H1 (cell line): ENCODE data around the gene ILF3. TPM values are rescaled to one million over a fixed set of nuclear protein-coding genes. Genes with fewer than 3 reads are reported as not detected.

Experiments
- CTCF ChIA-PET: fragments of 300-600 bp; sonication (Branson Sonifier 250); formaldehyde crosslinking; loops from one replicate; lab custom pipeline; 2021; ENCODE audit not compliant: partially characterized antibody; lab: Charles Lee
- POLR2A ChIA-PET: fragments of 300-600 bp; sonication (Branson Sonifier 250); formaldehyde crosslinking; loops from one replicate; lab custom pipeline; 2021; ENCODE audit warnings: inconsistent platforms; ENCODE audit not compliant: partially characterized antibody; lab: Charles Lee
- DNase-seq, 2 experiments: peaks; one replicate each; pipeline versions ENCODE4 v3.0.0 to v3.0.0-alpha.2; 2010 to 2022; ENCODE audit warnings: low spot score in 2 of 2, low read depth in 1 of 2, mixed read lengths in 1 of 2
- FAIRE-seq: peaks from 2 replicates; lab custom pipeline; 2011; peaks lifted over from hg19 to GRCh38; lab: Jason Lieb, UNC
- H2AFZ ChIP-seq: 2 replicates; pipeline ENCODE4 v1.8.1; 2012; ENCODE audit warnings: low read length, inconsistent platforms
- H2AK5ac ChIP-seq: 2 replicates; pipeline ENCODE4 v1.6.1; 2013; ENCODE audit warnings: low read depth, low read length
- H2BK120ac ChIP-seq: replicated peaks from 2 replicates; pipeline ENCODE3; 2013; ENCODE audit warnings: low read depth, low read length, inconsistent platforms
- H2BK12ac ChIP-seq: 2 replicates; pipeline ENCODE4 v1.6.1; 2013; ENCODE audit warnings: low read depth, low read length
- H2BK15ac ChIP-seq: 2 replicates; pipeline ENCODE4 v1.6.1; 2013; ENCODE audit warnings: low read length
- H2BK20ac ChIP-seq: 2 replicates; pipeline ENCODE4 v1.6.1; 2013; ENCODE audit warnings: low read length
- H2BK5ac ChIP-seq: 2 replicates; pipeline ENCODE4 v1.6.1; 2013; ENCODE audit warnings: low read depth, low read length
- H3K14ac ChIP-seq: 2 replicates; pipeline ENCODE4 v1.6.1; 2013; ENCODE audit warnings: inconsistent platforms; ENCODE audit not compliant: insufficient read length
- H3K18ac ChIP-seq: 2 replicates; pipeline ENCODE4 v1.6.1; 2013; ENCODE audit warnings: low read length; ENCODE audit errors: extremely low read depth
- H3K23ac ChIP-seq: 2 replicates; pipeline ENCODE4 v1.6.1; 2013; ENCODE audit warnings: inconsistent platforms; ENCODE audit not compliant: insufficient read length
- H3K23me2 ChIP-seq: 2 replicates; pipeline ENCODE4 v1.6.1; 2013; ENCODE audit warnings: low read depth, low read length
- H3K27ac ChIP-seq: 2 replicates; pipeline ENCODE4 v1.6.1; 2011; ENCODE audit warnings: low read depth, low read length, inconsistent platforms
- H3K27me3 ChIP-seq, 4 experiments: replicated peaks in 1 of 4; 1 replicate in 1 of 4; 2 replicates in 3 of 4; pipeline versions ENCODE4 v1.6.1 to v1.8.1; 2011 to 2013; ENCODE audit warnings: low read length in 3 of 4, mild to moderate bottlenecking in 3 of 4, inconsistent platforms in 2 of 4, mixed read lengths in 2 of 4, moderate library complexity in 1 of 4; ENCODE audit not compliant: control insufficient read depth in 3 of 4, insufficient read depth in 3 of 4; ENCODE audit errors: extremely low read depth in 1 of 4
- H3K36me3 ChIP-seq, 4 experiments: 2 replicates each; pipeline versions ENCODE4 v1.6.1 to v1.8.1; 2011 to 2013; ENCODE audit warnings: mild to moderate bottlenecking in 4 of 4, low read length in 3 of 4, moderate library complexity in 2 of 4, control low read depth in 1 of 4, inconsistent platforms in 1 of 4; ENCODE audit not compliant: insufficient read depth in 4 of 4, control insufficient read depth in 2 of 4
- H3K4ac ChIP-seq: replicated peaks from 2 replicates; pipeline ENCODE3; 2013; ENCODE audit warnings: low read length, low read depth, mixed read lengths, inconsistent platforms; ENCODE audit not compliant: insufficient read length
- H3K4me1 ChIP-seq, 4 experiments: replicated peaks in 1 of 4; 1 replicate in 1 of 4; 2 replicates in 3 of 4; pipeline versions ENCODE4 v1.6.1 to v1.8.1; 2011 to 2013; ENCODE audit warnings: low read length in 3 of 4, inconsistent platforms in 2 of 4, mixed read lengths in 1 of 4; ENCODE audit not compliant: insufficient read depth in 4 of 4, control insufficient read depth in 3 of 4
- H3K4me2 ChIP-seq, 2 experiments: 2 replicates each; pipeline versions ENCODE4 v1.6.1 to v1.8.1; 2011 to 2013; ENCODE audit warnings: low read depth in 2 of 2, low read length in 2 of 2, control low read depth in 1 of 2, inconsistent platforms in 1 of 2, mild to moderate bottlenecking in 1 of 2; ENCODE audit not compliant: insufficient read depth in 1 of 2
- H3K4me3 ChIP-seq, 4 experiments: fragments of 200-600, 300-600 bp in 1 of 4; sonication (generic), shearing (Covaris generic), sonication (Bioruptor Twin) in 1 of 4; 2 replicates each; pipeline versions ENCODE4 v1.5.1 to v1.8.1; 2011 to 2016; ENCODE audit warnings: low read length in 4 of 4, low read depth in 3 of 4, control low read depth in 2 of 4, inconsistent platforms in 2 of 4, mild to moderate bottlenecking in 2 of 4, mixed read lengths in 1 of 4, moderate library complexity in 1 of 4; ENCODE audit not compliant: insufficient read depth in 2 of 4; ENCODE audit errors: extremely low read depth in 1 of 4
- H3K56ac ChIP-seq: replicated peaks from 2 replicates; pipeline ENCODE3; 2013; ENCODE audit warnings: low read depth, mild to moderate bottlenecking, mixed read lengths, low read length, inconsistent platforms; ENCODE audit not compliant: insufficient read length
- H3K79me1 ChIP-seq: 2 replicates; pipeline ENCODE4 v1.6.1; 2013; ENCODE audit warnings: low read depth, low read length, control low read depth
- H3K79me2 ChIP-seq, 2 experiments: 2 replicates each; pipeline versions ENCODE4 v1.6.1 to v1.8.1; 2012 to 2013; ENCODE audit warnings: low read length in 2 of 2, mild to moderate bottlenecking in 2 of 2, inconsistent platforms in 1 of 2; ENCODE audit not compliant: insufficient read depth in 2 of 2, control insufficient read depth in 1 of 2
- H3K9ac ChIP-seq, 4 experiments: replicated peaks in 1 of 4; 1 replicate in 1 of 4; 2 replicates in 3 of 4; pipeline versions ENCODE4 v1.6.1 to v1.8.1; 2011 to 2013; ENCODE audit warnings: low read depth in 3 of 4, low read length in 3 of 4, control low read depth in 2 of 4, mild to moderate bottlenecking in 2 of 4, moderate library complexity in 2 of 4, inconsistent platforms in 1 of 4; ENCODE audit errors: extremely low read depth in 1 of 4
- H3K9me3 ChIP-seq, 2 experiments: 2 replicates each; pipeline versions ENCODE4 v1.6.1 to v1.8.1; 2012 to 2013; ENCODE audit warnings: mild to moderate bottlenecking in 2 of 2, moderate library complexity in 2 of 2, control low read depth in 1 of 2, inconsistent platforms in 1 of 2, low read depth in 1 of 2, low read length in 1 of 2, mixed read lengths in 1 of 2; ENCODE audit not compliant: insufficient read depth in 2 of 2
- H4K20me1 ChIP-seq, 2 experiments: replicated peaks in 1 of 2; 2 replicates each; pipeline versions ENCODE3 to v1.8.1; 2011 to 2013; ENCODE audit warnings: inconsistent platforms in 2 of 2, low read length in 2 of 2, mild to moderate bottlenecking in 1 of 2; ENCODE audit not compliant: insufficient read depth in 2 of 2, control insufficient read depth in 1 of 2
- H4K5ac ChIP-seq: 2 replicates; pipeline ENCODE4 v1.6.1; 2013; ENCODE audit warnings: low read length, low read depth, mixed read lengths, inconsistent platforms; ENCODE audit not compliant: insufficient read length
- H4K8ac ChIP-seq: 2 replicates; pipeline ENCODE4 v1.8.0; 2013; ENCODE audit warnings: mild to moderate bottlenecking, moderate library complexity, low read length, inconsistent platforms; ENCODE audit not compliant: insufficient read depth; ENCODE audit errors: extremely low read depth
- H4K91ac ChIP-seq: replicated peaks from 2 replicates; pipeline ENCODE3; 2013; ENCODE audit warnings: low read length, mixed read lengths, inconsistent platforms; ENCODE audit not compliant: insufficient read length
- CBX5 ChIP-seq: fragments of 300-800, 300-1000 bp; sonication (generic); IDR thresholded peaks from 2 replicates; pipeline ENCODE4 v1.7.1; 2016; ENCODE audit warnings: antibody characterized with exemption, low read length, low read depth
- POLR2AphosphoS5 ChIP-seq: IDR thresholded peaks from 2 replicates; pipeline ENCODE4 v1.6.1; 2011; ENCODE audit warnings: low read depth, low read length
- WGBS, 2 experiments: shearing (Covaris generic) in 1 of 2; methylation state at CpG; one replicate each; pipeline versions ENCODE4 v1.1.6 to v1.1.7; 2013 to 2015; ENCODE audit warnings: low lambda C conversion rate in 2 of 2, mixed read lengths in 2 of 2, inconsistent platforms in 1 of 2, low coverage in 1 of 2, missing lambda C conversion rate in 1 of 2; ENCODE audit not compliant: insufficient replicate concordance in 2 of 2, insufficient coverage in 1 of 2, insufficient read length in 1 of 2; ENCODE audit errors: extremely low coverage in 1 of 2, missing lambda C conversion rate in 1 of 2; 5-methylcytosine and 5-hydroxymethylcytosine counted together
- polyA plus RNA-seq, 7 experiments: library from polyadenylated mRNA; depleted of rRNA in 3 of 7; stranded (reverse) in 5 of 7; unstranded in 2 of 7; fragments of >200 nt in 5 of 7; fragments of 200-250 nt in 2 of 7; gene quantifications; 1 replicate in 5 of 7; 2 replicates in 1 of 7; 4 replicates in 1 of 7; pipeline versions ENCODE4 v1.2.1 to v1.2.3, GENCODE V29; 2011 to 2013; ENCODE audit warnings: missing spikeins in 2 of 7, mixed read lengths in 2 of 7
- total RNA-seq: library from RNA; stranded (reverse); fragmentation: NEBNext Ultra II Directional; extraction: Animal tissue kit (Norgen Biotek cat#: 25700); gene quantifications from 2 replicates; pipeline ENCODE4 v1.2.1, GENCODE V29; 2021

Gene ILF3
- total and polyA plus RNA-seq, 2 of the 8 experiments (the other 6 are each of a cell fraction or from before 2014, with no cell fraction given) = 291 to 695 TPM

DNA sequence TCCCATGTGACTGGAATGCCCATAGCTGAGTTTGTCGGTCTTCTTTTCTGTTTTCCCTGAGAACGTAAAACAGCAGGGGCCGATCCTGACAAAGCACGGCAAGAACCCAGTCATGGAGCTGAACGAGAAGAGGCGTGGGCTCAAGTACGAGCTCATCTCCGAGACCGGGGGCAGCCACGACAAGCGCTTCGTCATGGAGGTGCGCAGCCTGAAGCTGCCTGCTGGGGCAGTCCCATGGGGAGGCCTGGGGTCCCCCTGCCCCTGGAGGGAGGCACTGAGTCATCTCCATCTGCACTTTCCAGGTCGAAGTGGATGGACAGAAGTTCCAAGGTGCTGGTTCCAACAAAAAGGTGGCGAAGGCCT, 28.9 kb downstream of the ILF3 start:
- WGBS, 2 experiments = 92% methylated on average over 15 of the region's 15 CpGs; no CpG with 5 or more reads in 1 of the 2 experiments

More for the DNA sequence above, 28.9 kb downstream of the ILF3 start:
- no peak for DNase-seq
- H2BK12ac ChIP-seq = no peak overlapping the region
- H3K79me1 ChIP-seq = peaks cover 10% of the 10 kb centered on the region; the same call in 1 of the 2 replicates
- H2AFZ ChIP-seq = no peak overlapping the region
- ChIA-PET POLR2A (interaction anchor here (1.0 to 59.0 kb wide), 4 partner anchors 9 to 131 kb away, joined by 5 to 1874 read pairs (median 940); partner anchors contain the start of genes DNM2, ILF3 and QTRT1), CTCF (interaction anchor here (0.6 to 2.1 kb wide), 4 partner anchors 9 to 102 kb away, joined by 3 to 10 read pairs (median 3); no protein-coding TSS in a partner anchor)
- no peak overlapping the region for H3K9ac ChIP-seq
- H3K23me2 ChIP-seq = no peaks in the 10 kb centered on the region
- H3K27me3 ChIP-seq = no peaks in the 10 kb centered on the region
- H2BK15ac ChIP-seq = no peak overlapping the region
- H3K4ac ChIP-seq = no peak overlapping the region
- FAIRE-seq = no peak
- no peak overlapping the region for H3K18ac ChIP-seq
- H3K9me3 ChIP-seq = no peaks in the 10 kb centered on the region
- H2BK120ac ChIP-seq = no peak overlapping the region
- H3K79me2 ChIP-seq = peaks cover 0 to 79% of the 10 kb centered on the region in 2 experiments; a peak in 2 of 4 replicates
- H3K56ac ChIP-seq = no peak overlapping the region
- no peak overlapping the region for H3K23ac ChIP-seq
- H4K8ac ChIP-seq = no peak overlapping the region
- H3K4me1 ChIP-seq = no peaks in the 10 kb centered on the region; a peak in 2 of 7 replicates
- no peak overlapping the region for H3K4me3 ChIP-seq
- no peak overlapping the region for H2AK5ac ChIP-seq
- H3K36me3 ChIP-seq = peaks cover 94 to 100% (median 96%) of the 10 kb centered on the region in 4 experiments
- peak overlapping the region; percentile 7; the same call in 1 of the 2 replicates for H3K27ac ChIP-seq
- H2BK20ac ChIP-seq = no peak overlapping the region
- H4K91ac ChIP-seq = no peak overlapping the region
- no peak overlapping the region for H3K4me2 ChIP-seq
- H4K20me1 ChIP-seq = peaks cover 44 to 56% of the 10 kb centered on the region in 2 experiments
- H3K14ac ChIP-seq = no peak overlapping the region
- H4K5ac ChIP-seq = no peak overlapping the region
- no peak overlapping the region; the same call in 1 of the 2 replicates for H2BK5ac ChIP-seq
- TF ChIP-seq CBX5 = no peak
- 0 out of 2 replicates have a peak, but pooled peaks have one; percentile 14 for TF ChIP-seq POLR2AphosphoS5
